ENCODE data around the gene RANBP17.

DNA sequence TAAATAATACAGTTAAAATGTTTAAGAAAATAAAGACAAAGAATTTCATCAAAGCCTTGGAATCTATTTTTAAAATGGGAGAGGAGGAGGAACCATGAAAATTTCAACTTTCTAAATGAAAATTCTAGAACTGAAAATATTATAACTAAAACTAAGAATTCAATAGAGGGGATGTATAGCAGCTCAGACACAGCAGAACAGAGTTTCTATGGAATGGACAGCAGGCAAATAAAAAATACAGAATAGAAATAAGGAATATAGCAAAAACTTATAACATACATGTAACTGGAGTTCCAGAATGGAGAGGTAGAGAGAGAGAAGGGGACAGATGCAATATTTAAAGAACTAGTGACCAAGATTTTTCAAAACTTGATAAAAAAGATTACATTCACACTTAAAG is 1.4 kb upstream of the RANBP17 start:
- no peak for TF ChIP-seq TSHZ2 (CRISPR knock-in tag; IDR thresholded peaks at IDR 0.05)
- TF ChIP-seq PPARA (CRISPR knock-in tag; IDR thresholded peaks at IDR 0.05; ENCODE audit: borderline replicate concordance), result no peak
- no peak for TF ChIP-seq OSR1 (CRISPR knock-in tag; IDR thresholded peaks at IDR 0.05)
- TF ChIP-seq, protein P1, sequence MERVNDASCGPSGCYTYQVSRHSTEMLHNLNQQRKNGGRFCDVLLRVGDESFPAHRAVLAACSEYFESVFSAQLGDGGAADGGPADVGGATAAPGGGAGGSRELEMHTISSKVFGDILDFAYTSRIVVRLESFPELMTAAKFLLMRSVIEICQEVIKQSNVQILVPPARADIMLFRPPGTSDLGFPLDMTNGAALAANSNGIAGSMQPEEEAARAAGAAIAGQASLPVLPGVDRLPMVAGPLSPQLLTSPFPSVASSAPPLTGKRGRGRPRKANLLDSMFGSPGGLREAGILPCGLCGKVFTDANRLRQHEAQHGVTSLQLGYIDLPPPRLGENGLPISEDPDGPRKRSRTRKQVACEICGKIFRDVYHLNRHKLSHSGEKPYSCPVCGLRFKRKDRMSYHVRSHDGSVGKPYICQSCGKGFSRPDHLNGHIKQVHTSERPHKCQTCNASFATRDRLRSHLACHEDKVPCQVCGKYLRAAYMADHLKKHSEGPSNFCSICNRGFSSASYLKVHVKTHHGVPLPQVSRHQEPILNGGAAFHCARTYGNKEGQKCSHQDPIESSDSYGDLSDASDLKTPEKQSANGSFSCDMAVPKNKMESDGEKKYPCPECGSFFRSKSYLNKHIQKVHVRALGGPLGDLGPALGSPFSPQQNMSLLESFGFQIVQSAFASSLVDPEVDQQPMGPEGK (CRISPR knock-in tag; IDR thresholded peaks at IDR 0.05; ENCODE audit: borderline replicate concordance), result no peak
- TF ChIP-seq, protein P2, sequence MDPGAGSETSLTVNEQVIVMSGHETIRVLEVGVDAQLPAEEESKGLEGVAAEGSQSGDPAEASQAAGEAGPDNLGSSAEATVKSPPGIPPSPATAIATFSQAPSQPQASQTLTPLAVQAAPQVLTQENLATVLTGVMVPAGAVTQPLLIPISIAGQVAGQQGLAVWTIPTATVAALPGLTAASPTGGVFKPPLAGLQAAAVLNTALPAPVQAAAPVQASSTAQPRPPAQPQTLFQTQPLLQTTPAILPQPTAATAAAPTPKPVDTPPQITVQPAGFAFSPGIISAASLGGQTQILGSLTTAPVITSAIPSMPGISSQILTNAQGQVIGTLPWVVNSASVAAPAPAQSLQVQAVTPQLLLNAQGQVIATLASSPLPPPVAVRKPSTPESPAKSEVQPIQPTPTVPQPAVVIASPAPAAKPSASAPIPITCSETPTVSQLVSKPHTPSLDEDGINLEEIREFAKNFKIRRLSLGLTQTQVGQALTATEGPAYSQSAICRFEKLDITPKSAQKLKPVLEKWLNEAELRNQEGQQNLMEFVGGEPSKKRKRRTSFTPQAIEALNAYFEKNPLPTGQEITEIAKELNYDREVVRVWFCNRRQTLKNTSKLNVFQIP (CRISPR knock-in tag; IDR thresholded peaks at IDR 0.05; ENCODE audit: borderline replicate concordance, low read depth), result no peak
- peak; percentile 97 for TF ChIP-seq ZFP30 (CRISPR knock-in tag; IDR thresholded peaks at IDR 0.05)
- TF ChIP-seq ARNTL (CRISPR knock-in tag; IDR thresholded peaks at IDR 0.05; ENCODE audit: borderline replicate concordance, low read depth), result no peak
- TF ChIP-seq CSRNP3 (CRISPR knock-in tag; IDR thresholded peaks at IDR 0.05), result no peak
- TF ChIP-seq, protein P3, sequence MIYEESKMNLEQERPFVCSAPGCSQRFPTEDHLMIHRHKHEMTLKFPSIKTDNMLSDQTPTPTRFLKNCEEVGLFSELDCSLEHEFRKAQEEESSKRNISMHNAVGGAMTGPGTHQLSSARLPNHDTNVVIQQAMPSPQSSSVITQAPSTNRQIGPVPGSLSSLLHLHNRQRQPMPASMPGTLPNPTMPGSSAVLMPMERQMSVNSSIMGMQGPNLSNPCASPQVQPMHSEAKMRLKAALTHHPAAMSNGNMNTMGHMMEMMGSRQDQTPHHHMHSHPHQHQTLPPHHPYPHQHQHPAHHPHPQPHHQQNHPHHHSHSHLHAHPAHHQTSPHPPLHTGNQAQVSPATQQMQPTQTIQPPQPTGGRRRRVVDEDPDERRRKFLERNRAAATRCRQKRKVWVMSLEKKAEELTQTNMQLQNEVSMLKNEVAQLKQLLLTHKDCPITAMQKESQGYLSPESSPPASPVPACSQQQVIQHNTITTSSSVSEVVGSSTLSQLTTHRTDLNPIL (CRISPR knock-in tag; IDR thresholded peaks at IDR 0.05; ENCODE audit: low read depth), result no peak
- no peak for TF ChIP-seq CSDC2 (CRISPR knock-in tag; IDR thresholded peaks at IDR 0.05)
- TF ChIP-seq ZC3H10 (CRISPR knock-in tag; IDR thresholded peaks at IDR 0.05), result no peak
- no peak for TF ChIP-seq ESRRG (CRISPR knock-in tag; IDR thresholded peaks at IDR 0.05)
- no peak for TF ChIP-seq ZNF8 (CRISPR knock-in tag; IDR thresholded peaks at IDR 0.05)

Data from SK-N-SH treated with all-trans-retinoic acid at 6 μM for 48 hours (cell line).